ENCODE measurements around the gene MS4A14. TPM values are rescaled to one million over a fixed set of nuclear protein-coding genes. Genes with fewer than 3 reads are reported as not detected.

The MS4A14 gene
- total and polyA plus RNA-seq, 2 of the 4 experiments (the other 2 are of a cell fraction), result not detected

- no peak overlapping the region for H3K9ac ChIP-seq (ENCODE audit: low read depth, low read length)
- DNase-seq, result no peak
- no peaks in the 10 kb centered on the region for H3K4me1 ChIP-seq (ENCODE audit: control insufficient read depth, insufficient read depth, low read length)
- H2AK9ac ChIP-seq (replicated peaks; ENCODE audit: low read depth, low read length, poor library complexity), result no peak overlapping the region
- H3K36me3 ChIP-seq (ENCODE audit: control insufficient read depth, insufficient read depth, low read length), result no peaks in the 10 kb centered on the region
- H2BK20ac ChIP-seq (ENCODE audit: low read depth, low read length), result no peak overlapping the region
- TF ChIP-seq MAZ (IDR thresholded peaks at IDR 0.05; ENCODE audit: borderline replicate concordance, low read depth, low read length) (no peak), MXI1 (IDR thresholded peaks at IDR 0.05; ENCODE audit: borderline replicate concordance, low read depth, low read length) (no peak), RFX5 (IDR thresholded peaks at IDR 0.05; ENCODE audit: low read depth, low read length) (no peak), USF2 (IDR thresholded peaks at IDR 0.05; ENCODE audit: low read depth, low read length) (no peak), CEBPB (IDR thresholded peaks at IDR 0.05; ENCODE audit: low read depth, low read length) (no peak), POLR2A (IDR thresholded peaks at IDR 0.05; ENCODE audit: low read depth, low read length) (no peak), RCOR1 (IDR thresholded peaks at IDR 0.05; ENCODE audit: insufficient replicate concordance, low read length) (no peak), CHD1 (IDR thresholded peaks at IDR 0.05; ENCODE audit: low read depth, low read length) (no peak), FOS (IDR thresholded peaks at IDR 0.05; ENCODE audit: low read depth, low read length) (no peak), MAFK (IDR thresholded peaks at IDR 0.05; ENCODE audit: low read depth, low read length) (no peak), NFE2L2 (IDR thresholded peaks at IDR 0.05; ENCODE audit: low read depth, low read length) (no peak)
- TF ChIP-seq, protein P1, sequence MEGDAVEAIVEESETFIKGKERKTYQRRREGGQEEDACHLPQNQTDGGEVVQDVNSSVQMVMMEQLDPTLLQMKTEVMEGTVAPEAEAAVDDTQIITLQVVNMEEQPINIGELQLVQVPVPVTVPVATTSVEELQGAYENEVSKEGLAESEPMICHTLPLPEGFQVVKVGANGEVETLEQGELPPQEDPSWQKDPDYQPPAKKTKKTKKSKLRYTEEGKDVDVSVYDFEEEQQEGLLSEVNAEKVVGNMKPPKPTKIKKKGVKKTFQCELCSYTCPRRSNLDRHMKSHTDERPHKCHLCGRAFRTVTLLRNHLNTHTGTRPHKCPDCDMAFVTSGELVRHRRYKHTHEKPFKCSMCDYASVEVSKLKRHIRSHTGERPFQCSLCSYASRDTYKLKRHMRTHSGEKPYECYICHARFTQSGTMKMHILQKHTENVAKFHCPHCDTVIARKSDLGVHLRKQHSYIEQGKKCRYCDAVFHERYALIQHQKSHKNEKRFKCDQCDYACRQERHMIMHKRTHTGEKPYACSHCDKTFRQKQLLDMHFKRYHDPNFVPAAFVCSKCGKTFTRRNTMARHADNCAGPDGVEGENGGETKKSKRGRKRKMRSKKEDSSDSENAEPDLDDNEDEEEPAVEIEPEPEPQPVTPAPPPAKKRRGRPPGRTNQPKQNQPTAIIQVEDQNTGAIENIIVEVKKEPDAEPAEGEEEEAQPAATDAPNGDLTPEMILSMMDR (conservative IDR thresholded peaks at IDR 0.05; ENCODE audit: low read depth, low read length), result no peak
- dilution Hi-C loops (cut with HindIII; ENCODE audit: low sequenced_read_pairs, unreplicated experiment), result no loop called here
- ATAC-seq (ENCODE audit: low read depth), result no peak
- WGBS, 2 experiments (ENCODE audit: extremely low coverage in 2 of 2, insufficient read length in 1 of 2), result no CpG with 5 or more reads among the region's 2 CpGs
- in situ Hi-C loops (cut with MboI; ENCODE audit: low sequenced_read_pairs), result no loop called here
- peaks cover 6% of the 10 kb centered on the region for H3K9me3 ChIP-seq (ENCODE audit: control insufficient read depth, insufficient read depth, low read length)
- H3K4me2 ChIP-seq (ENCODE audit: low read depth, low read length), result no peak overlapping the region
- no peak overlapping the region for H2AK5ac ChIP-seq (ENCODE audit: low read depth, low read length)
- no peak overlapping the region for H2AFZ ChIP-seq (replicated peaks; ENCODE audit: low read length, poor library complexity)
- ChIA-PET POLR2A (ENCODE audit: unreplicated experiment) (no interaction called here), CTCF (no interaction called here)
- H4K91ac ChIP-seq (ENCODE audit: insufficient read depth, low read depth, low read length), result no peak overlapping the region
- no peak overlapping the region for H3K23ac ChIP-seq (ENCODE audit: low read depth, low read length)
- H3K18ac ChIP-seq (ENCODE audit: low read depth, low read length), result no peak overlapping the region
- intact Hi-C loops (cut with micrococcal nuclease), result no loop called here
- H4K20me1 ChIP-seq (ENCODE audit: insufficient read depth, low read length), result no peaks in the 10 kb centered on the region
- H3K4me3 ChIP-seq (ENCODE audit: insufficient read depth, low read depth, low read length), result no peak overlapping the region
- no peak overlapping the region for H2BK5ac ChIP-seq (ENCODE audit: low read depth, low read length, poor library complexity, severe bottlenecking)
- H3K4ac ChIP-seq (ENCODE audit: low read depth, low read length), result no peak overlapping the region
- no peaks in the 10 kb centered on the region for H3K27me3 ChIP-seq (ENCODE audit: control insufficient read depth, insufficient read depth, low read length)
- no peaks in the 10 kb centered on the region for H3K9me1 ChIP-seq (ENCODE audit: insufficient read depth, low read length)
- H2BK15ac ChIP-seq (ENCODE audit: low read depth, low read length), result no peak overlapping the region
- H3K56ac ChIP-seq (ENCODE audit: extremely low read depth, insufficient read depth, low read length), result no peak overlapping the region
- no peaks in the 10 kb centered on the region for H3K79me1 ChIP-seq (ENCODE audit: low read depth in 1 of 2, low read length in 2 of 2)
- H3K27ac ChIP-seq (ENCODE audit: insufficient read depth, low read length), result no peak overlapping the region
- H2BK120ac ChIP-seq (ENCODE audit: low read depth, low read length), result no peak overlapping the region
- no peak overlapping the region for H4K8ac ChIP-seq (ENCODE audit: low read depth in 2 of 2, low read length in 2 of 2)
- no TSS peak for BruUV-seq (replicated peaks)
- H4K5ac ChIP-seq (ENCODE audit: low read depth, low read length), result no peak overlapping the region
- no peak overlapping the region for H3K14ac ChIP-seq (replicated peaks; ENCODE audit: low read depth, low read length)
Observed at GRCh38 chr11:60428517-60428916, 32.3 kb downstream of the MS4A14 start.

Data from IMR-90 (cell line).